SKM-1 treated with dmso at 0.1 percent for 144 hours (cell line): ENCODE results near the gene PWWP2A.
"Not testable (repeated sequence)": the region's sequence is repeated elsewhere in the genome, so short reads cannot be mapped to it uniquely, and the experiment has no call there.

Experiments
- DNase-seq: peaks from one replicate; lab custom pipeline; 2025; ENCODE audit not compliant: unreplicated experiment; lab: John Stamatoyannopoulos, UW

PWWP2A gene

DNA sequence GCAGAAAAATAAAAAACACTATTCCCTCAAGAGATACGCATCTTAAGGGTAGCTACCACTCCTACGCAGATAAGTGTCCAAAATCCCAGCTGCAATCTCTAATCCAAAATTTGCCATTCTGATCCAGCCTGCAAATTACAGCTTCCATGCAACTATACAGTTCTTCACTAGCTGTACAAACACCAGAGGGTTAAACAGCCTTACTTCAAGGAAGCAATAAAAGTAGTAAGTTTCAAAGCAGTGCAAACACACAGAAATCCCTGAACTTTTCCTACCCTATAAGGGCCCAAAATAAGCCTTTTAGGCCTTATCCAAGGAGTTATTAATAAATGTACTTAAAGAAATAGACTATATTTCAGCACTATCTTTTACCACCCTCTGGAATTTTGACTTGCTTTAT is 39.5 kb downstream of the PWWP2A start:
- no peak for DNase-seq

GRCh38 chr5:160076997-160077396 is 42.3 kb downstream of the PWWP2A start:
- no peak for DNase-seq

- no peak for DNase-seq
Measured at GRCh38 chr5:160075073-160075472, 44.2 kb downstream of the PWWP2A start.

GRCh38 chr5:160071916-160072315 is 47.3 kb downstream of the PWWP2A start:
- no peak for DNase-seq

GRCh38 chr5:160071516-160071915 is 47.7 kb downstream of the PWWP2A start:
- DNase-seq: no peak

GRCh38 chr5:160069120-160069519 is 50.1 kb downstream of the PWWP2A start:
- not testable (repeated sequence) for DNase-seq

DNA sequence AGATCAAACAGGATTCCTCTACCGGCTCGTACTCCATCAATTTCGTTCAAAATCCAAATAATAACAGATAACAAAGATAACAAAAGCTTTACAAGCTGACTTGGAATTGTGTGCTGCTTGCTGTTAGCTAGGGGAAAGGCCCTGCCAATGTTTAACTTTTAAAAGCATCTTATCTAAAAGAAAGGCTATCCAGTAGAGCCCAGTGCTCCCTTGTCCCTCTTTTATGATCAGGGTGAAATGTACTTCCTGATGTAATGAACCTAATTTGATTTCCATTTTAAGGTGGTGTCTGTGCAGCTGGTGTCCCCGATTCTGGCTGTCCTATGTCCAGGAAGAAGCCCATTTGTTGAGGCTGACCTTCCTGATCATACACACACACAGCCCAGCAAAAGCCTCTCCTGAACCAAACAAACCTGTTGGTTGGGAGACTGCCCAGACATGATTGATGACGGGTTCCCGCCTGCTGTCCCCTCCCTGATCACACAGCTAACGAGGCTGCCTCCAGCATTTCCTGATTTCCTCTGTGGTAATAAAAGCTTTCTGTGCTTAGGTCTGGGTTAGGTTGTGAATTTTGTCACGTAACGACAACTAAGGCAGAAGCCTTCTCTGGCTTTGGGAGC is 54.1 kb downstream of the PWWP2A start:
- no peak for DNase-seq

DNA sequence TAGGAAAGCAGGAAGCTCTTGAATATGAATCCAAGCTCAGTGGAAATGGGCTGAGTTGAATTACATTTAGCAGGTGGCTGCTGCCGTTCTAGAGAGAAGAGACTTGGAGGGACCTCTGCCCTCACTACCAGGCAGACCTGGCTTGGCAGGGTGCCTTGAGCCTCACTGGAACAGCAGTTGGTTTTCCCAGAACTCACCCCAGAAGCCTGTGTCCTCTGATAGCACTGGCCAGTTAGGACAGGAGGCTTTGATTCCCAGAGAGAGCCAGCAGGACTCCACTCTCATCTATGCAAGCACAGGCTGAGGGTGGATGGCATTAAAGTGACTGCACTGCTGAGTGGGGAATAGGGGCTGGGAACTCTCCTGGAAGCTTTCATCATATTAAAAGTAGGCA is 54.8 kb downstream of the PWWP2A start:
- no peak for DNase-seq

DNA sequence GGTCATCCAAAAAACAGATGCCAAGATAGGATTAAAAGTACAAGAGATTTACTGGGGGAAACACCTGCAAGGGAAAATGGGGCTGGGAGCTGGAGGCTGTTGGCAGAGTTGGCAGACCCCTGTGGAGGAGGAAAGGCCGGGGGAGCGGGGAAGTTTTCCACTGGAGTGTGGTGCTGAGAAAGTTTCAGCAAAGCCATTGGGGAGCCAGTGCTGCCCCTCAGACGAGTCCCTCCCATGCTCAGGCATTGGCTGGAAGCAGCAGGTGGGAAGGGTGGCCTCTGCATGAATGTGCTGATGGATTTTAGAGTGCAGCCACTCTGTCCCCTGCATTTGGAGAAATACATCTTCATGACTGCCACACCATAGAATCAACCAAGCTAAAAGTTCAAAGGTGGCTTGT is 57.5 kb downstream of the PWWP2A start:
- no peak for DNase-seq

DNA sequence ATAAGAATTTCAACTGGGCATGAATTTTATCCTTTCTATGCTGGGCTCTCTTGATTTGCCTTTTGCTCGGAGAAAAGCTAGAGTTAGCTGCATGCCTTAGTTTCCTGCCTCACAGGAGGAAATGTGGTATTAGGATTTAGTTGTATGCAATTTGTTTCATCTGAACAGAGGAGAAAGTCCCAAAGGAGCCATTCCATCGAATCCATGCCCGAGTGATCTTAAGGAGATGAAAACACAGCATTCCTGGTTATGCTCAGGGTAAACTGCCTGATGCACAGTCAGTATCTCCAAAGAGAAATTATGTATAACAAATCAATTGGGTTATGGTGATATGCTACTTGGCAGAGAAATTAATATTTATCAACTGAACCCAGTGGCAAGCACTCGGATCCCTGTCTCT is 59.2 kb downstream of the PWWP2A start:
- no peak for DNase-seq

DNA sequence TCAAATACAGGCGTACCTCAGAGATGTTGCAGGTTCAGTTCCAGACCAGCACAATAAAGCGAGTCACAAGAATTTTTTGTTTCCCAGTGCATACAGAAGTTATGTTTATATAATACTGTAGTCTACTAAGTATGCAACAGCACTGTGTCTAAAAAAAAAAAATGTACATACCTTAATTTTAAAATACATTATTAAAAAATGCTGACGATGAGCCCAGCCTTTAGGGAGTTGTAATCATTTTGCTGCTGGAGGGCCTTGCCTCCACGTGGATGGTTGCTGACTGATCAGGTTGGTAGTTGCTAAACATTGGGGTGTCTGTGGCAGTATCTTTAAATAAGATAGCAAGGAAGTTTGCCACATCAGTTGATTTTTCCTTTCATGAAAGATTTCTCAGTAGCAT is 62.0 kb downstream of the PWWP2A start:
- DNase-seq: no peak

- no peak for DNase-seq
Measured at GRCh38 chr5:160054831-160055230, 64.4 kb downstream of the PWWP2A start.

DNA sequence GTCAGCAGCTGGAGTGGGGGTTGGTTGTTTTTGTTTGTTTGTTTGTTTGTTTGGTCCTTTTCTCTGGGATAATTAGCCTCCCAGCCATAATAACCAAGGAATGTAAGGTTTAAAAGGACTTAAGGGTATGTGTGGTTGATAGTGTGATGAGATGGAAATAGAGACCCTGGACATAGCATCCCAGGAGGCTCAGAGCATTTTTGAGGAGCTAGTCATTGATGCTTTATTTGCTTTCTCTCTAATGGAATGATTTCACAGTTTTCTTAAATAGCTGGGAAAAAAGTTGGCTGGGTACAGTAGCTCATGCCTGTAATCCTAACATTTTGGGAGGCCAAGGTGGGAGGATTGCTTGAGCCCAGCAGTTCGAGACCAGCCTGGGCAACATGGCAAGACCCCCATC is 65.2 kb downstream of the PWWP2A start:
- DNase-seq: no peak

GRCh38 chr5:160049099-160049498 is 70.2 kb downstream of the PWWP2A start:
- DNase-seq: no peak

DNA sequence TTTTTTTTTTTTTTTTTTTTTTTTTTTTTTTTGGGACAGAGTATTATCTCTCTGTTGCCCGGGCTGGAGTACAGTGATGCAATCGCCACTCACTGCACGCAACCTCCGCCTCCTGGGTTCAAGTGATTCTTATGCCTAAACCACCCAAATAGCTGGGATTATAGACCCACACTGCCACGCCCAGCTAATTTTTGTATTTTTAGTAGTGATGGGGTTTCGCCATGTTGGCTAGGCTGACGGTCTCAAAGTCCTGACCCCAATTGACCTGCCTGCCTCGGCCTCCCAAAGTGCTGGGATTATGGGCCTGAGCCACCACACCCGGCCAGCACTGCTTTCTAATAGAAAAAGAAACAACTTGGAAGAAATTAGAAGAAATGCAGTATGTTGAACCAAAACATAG is 71.1 kb downstream of the PWWP2A start:
- no peak for DNase-seq

DNA sequence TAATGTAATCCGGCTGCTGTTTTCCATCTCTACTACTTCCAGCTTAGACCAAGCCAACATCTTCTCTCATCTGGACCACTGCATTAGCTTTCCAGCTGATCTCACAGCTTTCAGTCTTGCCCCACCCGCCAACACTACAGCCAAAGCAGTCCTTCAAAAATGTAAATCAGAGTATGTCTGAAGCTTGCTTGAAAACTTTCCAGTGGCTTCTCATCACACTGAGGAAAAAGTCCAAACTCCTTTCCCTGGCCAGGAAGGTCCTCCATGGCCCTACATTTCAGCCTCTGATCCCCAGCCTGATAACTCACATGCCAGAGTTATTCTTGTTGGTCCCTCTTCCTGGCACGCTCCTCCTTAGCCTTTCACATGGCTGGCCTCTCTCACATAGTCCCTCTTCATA is 71.8 kb downstream of the PWWP2A start:
- no peak for DNase-seq

GRCh38 chr5:160044967-160045366 is 74.3 kb downstream of the PWWP2A start:
- no peak for DNase-seq

DNA sequence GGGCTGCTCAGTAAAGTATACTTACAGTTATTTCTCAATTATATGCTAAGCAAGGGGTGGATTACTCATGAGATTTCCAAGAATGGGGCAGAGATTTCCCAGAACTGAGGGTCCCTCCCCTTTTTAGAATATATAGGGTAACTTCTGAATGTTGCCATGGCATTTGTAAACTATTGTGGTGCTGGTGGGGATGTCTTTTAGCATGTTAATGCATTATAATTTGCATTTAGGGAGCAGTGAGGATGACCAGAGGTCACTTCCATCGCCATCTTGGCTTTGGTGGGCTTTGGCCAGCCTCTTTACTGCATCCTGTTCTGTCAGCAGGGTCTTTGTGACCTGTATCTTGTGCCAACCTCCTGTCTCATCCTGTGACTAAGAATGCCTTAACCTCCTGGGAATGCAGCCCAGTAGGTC is 74.9 kb downstream of the PWWP2A start:
- DNase-seq: no peak

DNA sequence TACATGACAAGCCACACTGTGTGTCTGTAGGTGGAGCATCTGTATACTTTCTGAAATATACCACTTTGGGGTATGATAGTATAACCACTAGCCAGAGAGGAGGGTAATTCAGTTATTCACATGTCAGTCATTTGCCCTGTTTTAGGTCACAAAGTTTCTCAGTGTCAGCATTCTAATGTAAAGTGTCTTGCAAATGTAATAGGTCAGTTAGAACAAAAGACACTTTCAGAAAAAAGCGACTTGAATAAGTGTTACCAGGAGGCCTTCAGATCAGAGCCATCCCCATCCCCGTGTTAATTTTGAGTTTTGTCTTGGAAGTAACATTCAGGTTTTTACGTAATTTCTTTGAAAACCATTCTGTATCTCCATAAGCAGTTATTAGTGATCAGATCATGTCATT is 76.6 kb downstream of the PWWP2A start:
- DNase-seq: no peak
